ENCODE results near the gene C10orf95.
A peak's percentile ranks its signal among the peaks of the same experiment; 100 is the strongest.
"Not testable (repeated sequence)": the region's sequence is repeated elsewhere in the genome, so short reads cannot be mapped to it uniquely, and the experiment has no call there.

Gene C10orf95, protein sequence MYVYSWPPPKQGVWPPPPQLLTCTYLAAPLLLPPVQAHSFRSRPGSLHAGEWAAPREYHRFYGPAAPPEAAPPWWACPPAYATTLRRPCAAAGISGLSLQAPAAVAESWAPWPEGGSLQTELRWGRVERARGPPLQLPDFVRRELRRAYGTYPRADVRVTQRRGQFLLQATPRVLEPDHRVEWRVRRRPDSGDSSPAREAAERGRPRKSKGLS

DNA sequence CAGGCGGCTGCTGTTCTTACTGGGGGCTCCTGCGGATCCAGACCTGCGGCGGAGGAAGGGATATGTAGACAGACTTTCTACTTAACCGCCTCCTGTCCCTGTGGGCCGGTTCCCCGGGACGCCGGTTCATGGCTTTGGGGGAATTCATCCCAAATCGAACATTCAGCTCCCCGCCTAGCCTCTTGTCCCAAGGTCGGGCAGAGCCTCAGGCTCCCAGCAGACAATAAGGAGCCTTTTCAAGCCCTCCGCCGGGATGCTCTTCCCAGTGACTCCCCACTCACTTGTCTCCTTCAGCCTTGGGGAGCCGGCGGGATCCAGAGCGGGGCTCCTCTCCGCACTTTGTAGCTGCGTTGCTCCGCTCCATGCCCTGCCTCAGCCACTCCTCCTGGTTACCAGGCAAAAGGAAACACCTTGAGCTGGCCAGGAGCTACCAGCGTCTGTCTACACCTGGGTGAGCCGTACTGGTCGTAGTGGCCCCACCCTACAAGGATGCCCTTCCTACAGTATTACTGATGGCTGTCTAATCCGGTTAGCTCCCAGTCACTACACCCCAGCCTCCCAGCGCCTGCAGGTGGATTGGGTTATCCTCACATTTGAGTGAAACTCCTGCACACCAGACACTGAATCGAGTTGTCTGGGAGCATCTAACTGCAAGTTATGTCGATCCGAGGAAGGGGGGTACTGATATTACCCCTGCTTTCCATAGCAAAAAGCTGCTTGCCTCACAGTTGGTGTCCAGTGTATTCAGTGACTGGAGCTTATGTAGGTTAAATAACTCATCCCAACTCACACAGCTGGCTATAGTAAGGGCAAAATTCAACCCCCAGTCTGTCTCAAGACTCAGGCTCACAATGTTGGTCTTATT, at the start of gene C10orf95:
C10orf95 (minus strand) TSS at position 439 of the 865 bp plus-strand sequence. CDS start 450 bp downstream, outside the sequence.
- H3K27ac ChIP-seq (ENCODE audit: low read depth, low read length), result peak within 1 kb of the TSS; percentile 70; the same call in 1 of the 2 replicates

DNA sequence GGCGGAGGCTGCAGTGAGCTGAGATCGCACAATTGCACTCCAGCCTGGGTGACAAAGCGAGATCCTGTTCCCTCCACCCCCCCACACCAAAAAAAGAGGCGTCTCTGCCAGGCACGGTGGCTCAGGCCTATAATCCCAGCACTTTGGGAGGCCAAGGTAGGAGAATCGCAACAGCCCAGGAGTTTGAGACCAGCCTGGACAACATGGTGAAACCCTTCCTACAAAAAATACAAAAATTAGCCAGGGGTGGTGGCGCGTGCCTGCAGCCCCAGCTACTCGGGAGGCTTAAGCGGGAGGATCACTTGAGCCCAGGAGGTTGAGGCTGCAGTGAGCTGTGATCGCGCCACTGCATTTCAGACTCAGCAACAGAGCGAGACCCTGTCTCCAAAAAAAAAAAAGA, 49.3 kb upstream of the C10orf95 start:
- H3K27ac ChIP-seq (ENCODE audit: low read depth, low read length); H3K36me3 ChIP-seq (ENCODE audit: insufficient read depth, low read length); H3K27me3 ChIP-seq (ENCODE audit: insufficient read depth, low read length); H2AFZ ChIP-seq (ENCODE audit: low read length, unreplicated experiment): not testable (repeated sequence)
- H3K79me2 ChIP-seq (ENCODE audit: control insufficient read depth, insufficient read depth, low read length, unreplicated experiment), result peaks cover 69% of the 10 kb centered on the region
- peak overlapping the region; percentile 87 for H3K4me3 ChIP-seq (ENCODE audit: low read depth, low read length)
- H3K4me1 ChIP-seq (ENCODE audit: control insufficient read depth, insufficient read depth, low read length, unreplicated experiment), result peaks cover 20% of the 10 kb centered on the region

More for the DNA sequence above, at the start of gene C10orf95:
- Histone ChIP-seq H3K79me2 (ENCODE audit: control insufficient read depth, insufficient read depth, low read length, unreplicated experiment) (peaks cover 2% of the 10 kb centered on the region), H3K4me1 (ENCODE audit: control insufficient read depth, insufficient read depth, low read length, unreplicated experiment) (peaks cover 42% of the 10 kb centered on the region), H2AFZ (ENCODE audit: low read length, unreplicated experiment) (peak within 1 kb of the TSS; percentile 93), H3K4me3 (ENCODE audit: low read depth, low read length) (peak within 1 kb of the TSS; percentile 99), H3K36me3 (ENCODE audit: insufficient read depth, low read length) (no peaks in the 10 kb centered on the region), H3K27me3 (ENCODE audit: insufficient read depth, low read length) (no peaks in the 10 kb centered on the region)

DNA sequence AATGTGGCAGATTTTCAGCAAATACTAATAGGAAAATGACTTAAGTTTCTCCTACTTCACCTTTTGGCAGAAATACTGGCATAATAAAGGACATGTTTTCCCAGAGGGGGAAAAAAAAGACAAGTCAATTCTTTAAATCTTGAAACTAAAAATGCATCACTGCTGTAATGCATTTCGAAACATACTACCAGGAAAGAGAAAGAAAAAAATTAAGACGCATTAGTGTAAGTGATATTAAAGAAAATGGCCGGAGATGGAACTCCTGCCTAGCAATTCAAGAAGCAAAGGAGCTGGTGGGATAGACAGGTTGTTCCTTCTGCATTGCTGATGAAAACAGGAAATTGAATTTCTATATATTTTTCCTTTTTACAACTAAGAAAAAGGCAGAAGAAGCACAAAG, 48.0 kb upstream of the C10orf95 start:
- peaks cover 70% of the 10 kb centered on the region for H3K79me2 ChIP-seq (ENCODE audit: control insufficient read depth, insufficient read depth, low read length, unreplicated experiment)

DNA sequence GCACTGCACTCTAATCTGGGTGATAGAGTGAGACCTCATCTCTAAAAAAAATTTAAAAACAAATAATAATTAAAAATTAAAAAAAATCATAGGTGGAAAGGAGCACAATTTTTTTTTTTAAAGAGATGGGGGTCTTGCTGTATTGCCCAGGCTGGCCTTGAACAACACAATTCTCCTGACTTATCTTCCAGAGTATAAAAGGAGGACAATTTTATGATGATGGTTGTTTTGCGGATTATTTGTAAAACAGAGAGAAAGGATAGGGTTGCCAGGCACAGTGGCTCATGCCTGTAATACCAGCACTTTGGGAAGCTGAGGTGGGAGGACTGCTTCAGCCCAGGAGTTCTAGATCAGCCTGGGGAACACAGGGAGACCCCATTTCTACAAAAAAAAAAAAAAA, 46.2 kb upstream of the C10orf95 start:
- Histone ChIP-seq H3K27ac (ENCODE audit: low read depth, low read length) (no peak overlapping the region), H3K79me2 (ENCODE audit: control insufficient read depth, insufficient read depth, low read length, unreplicated experiment) (peaks cover 84% of the 10 kb centered on the region), H3K4me3 (ENCODE audit: low read depth, low read length) (no peak overlapping the region)

More for the DNA sequence above, 48.0 kb upstream of the C10orf95 start:
- Histone ChIP-seq H3K4me1 (ENCODE audit: control insufficient read depth, insufficient read depth, low read length, unreplicated experiment) (peaks cover 13% of the 10 kb centered on the region), H2AFZ (ENCODE audit: low read length, unreplicated experiment) (no peak overlapping the region), H3K27me3 (ENCODE audit: insufficient read depth, low read length) (no peaks in the 10 kb centered on the region), H3K36me3 (ENCODE audit: insufficient read depth, low read length) (0 out of 2 replicates have a peak, but pooled peaks cover 3% of the 10 kb centered on the region), H3K27ac (ENCODE audit: low read depth, low read length) (no peak overlapping the region), H3K4me3 (ENCODE audit: low read depth, low read length) (no peak overlapping the region)

DNA sequence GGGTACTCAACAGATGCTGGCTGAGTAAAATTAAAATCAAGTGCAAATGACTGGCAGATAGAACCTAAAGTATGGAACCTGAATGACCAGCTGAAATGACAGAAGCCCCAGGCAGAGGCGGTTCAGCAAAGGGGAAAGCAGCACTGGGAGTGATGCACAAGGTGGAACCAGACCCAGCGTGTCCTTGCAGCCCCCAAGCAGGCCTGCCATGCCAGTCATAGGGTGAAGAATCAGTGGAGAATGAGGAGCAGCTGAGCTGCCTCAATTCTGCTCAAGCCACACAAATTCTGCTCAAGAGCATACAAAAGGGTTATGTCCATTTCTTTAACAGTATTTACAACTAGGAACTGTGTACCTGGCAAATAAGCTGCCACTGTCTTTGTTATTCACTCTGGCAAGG, 42.4 kb upstream of the C10orf95 start:
- peaks cover 65% of the 10 kb centered on the region for H3K79me2 ChIP-seq (ENCODE audit: control insufficient read depth, insufficient read depth, low read length, unreplicated experiment)
- H3K27me3 ChIP-seq (ENCODE audit: insufficient read depth, low read length), result no peaks in the 10 kb centered on the region
- H3K4me3 ChIP-seq (ENCODE audit: low read depth, low read length), result no peak overlapping the region
- 0 out of 2 replicates have a peak, but pooled peaks cover 6% of the 10 kb centered on the region for H3K36me3 ChIP-seq (ENCODE audit: insufficient read depth, low read length)
- no peak overlapping the region for H3K27ac ChIP-seq (ENCODE audit: low read depth, low read length)
- H2AFZ ChIP-seq (ENCODE audit: low read length, unreplicated experiment), result no peak overlapping the region
- no peaks in the 10 kb centered on the region for H3K4me1 ChIP-seq (ENCODE audit: control insufficient read depth, insufficient read depth, low read length, unreplicated experiment)

More for the DNA sequence above, 46.2 kb upstream of the C10orf95 start:
- Histone ChIP-seq H2AFZ (ENCODE audit: low read length, unreplicated experiment) (no peak overlapping the region), H3K27me3 (ENCODE audit: insufficient read depth, low read length) (no peaks in the 10 kb centered on the region), H3K36me3 (ENCODE audit: insufficient read depth, low read length) (0 out of 2 replicates have a peak, but pooled peaks cover 3% of the 10 kb centered on the region), H3K4me1 (ENCODE audit: control insufficient read depth, insufficient read depth, low read length, unreplicated experiment) (peaks cover 13% of the 10 kb centered on the region)

DNA sequence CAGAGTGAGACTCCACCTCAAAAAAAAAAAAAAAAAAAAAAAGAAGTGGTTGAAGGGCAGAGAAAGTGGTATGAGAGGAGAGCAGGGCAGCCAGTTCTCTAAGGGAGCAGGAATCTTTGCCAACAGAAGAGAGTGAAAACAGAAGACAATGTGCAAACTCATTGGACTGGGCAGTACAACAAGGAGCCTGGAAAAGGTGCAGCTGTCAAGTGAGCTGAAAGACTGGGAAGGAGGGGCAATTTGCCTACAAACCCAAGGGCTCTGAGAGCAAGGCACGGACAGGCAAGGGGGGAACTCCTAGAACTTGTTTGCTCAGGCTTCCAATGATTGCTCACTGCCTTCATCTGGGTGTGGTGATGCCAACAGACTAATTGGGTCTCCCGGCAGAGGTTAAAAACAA, 41.6 kb upstream of the C10orf95 start:
- H2AFZ ChIP-seq (ENCODE audit: low read length, unreplicated experiment), result no peak overlapping the region
- no peak overlapping the region for H3K4me3 ChIP-seq (ENCODE audit: low read depth, low read length)
- H3K36me3 ChIP-seq (ENCODE audit: insufficient read depth, low read length), result peaks cover 8% of the 10 kb centered on the region; the same call in 1 of the 2 replicates
- no peak overlapping the region for H3K27ac ChIP-seq (ENCODE audit: low read depth, low read length)
- H3K79me2 ChIP-seq (ENCODE audit: control insufficient read depth, insufficient read depth, low read length, unreplicated experiment), result peaks cover 57% of the 10 kb centered on the region
- no peaks in the 10 kb centered on the region for H3K27me3 ChIP-seq (ENCODE audit: insufficient read depth, low read length)
- no peaks in the 10 kb centered on the region for H3K4me1 ChIP-seq (ENCODE audit: control insufficient read depth, insufficient read depth, low read length, unreplicated experiment)

DNA sequence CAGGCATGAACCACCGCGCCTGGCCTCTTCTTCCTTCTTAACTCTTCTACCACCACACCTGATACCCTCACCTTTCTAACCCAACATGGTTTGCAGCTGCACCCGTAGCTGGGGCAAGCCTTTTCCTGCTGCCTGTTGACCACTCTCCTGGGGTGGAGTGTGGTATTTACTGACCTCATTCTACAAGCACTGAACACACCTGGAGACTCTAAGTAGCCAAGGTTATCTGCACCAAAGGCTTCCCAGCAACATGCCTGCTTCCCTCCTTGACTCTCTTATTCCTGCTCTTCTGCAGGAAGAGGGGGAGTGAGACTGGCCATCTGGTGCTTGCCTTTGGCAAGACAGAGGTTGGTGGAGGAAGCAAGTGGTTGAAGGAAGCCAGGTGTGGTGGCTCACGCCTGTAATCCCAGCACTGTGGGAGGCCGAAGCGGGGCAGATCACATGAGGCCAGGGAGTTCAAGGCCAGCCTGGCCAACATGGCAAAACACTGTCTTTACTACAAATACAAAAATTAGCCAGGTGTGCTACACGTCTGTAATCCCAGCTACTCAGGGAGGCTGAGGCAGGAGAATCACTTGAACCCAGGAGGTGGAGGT, 41.1 kb upstream of the C10orf95 start:
- Histone ChIP-seq H3K27ac (ENCODE audit: low read depth, low read length) (no peak overlapping the region), H3K27me3 (ENCODE audit: insufficient read depth, low read length) (no peaks in the 10 kb centered on the region), H3K36me3 (ENCODE audit: insufficient read depth, low read length) (peaks cover 10% of the 10 kb centered on the region; the same call in 1 of the 2 replicates), H3K4me1 (ENCODE audit: control insufficient read depth, insufficient read depth, low read length, unreplicated experiment) (no peaks in the 10 kb centered on the region), H2AFZ (ENCODE audit: low read length, unreplicated experiment) (no peak overlapping the region), H3K79me2 (ENCODE audit: control insufficient read depth, insufficient read depth, low read length, unreplicated experiment) (peaks cover 52% of the 10 kb centered on the region), H3K4me3 (ENCODE audit: low read depth, low read length) (no peak overlapping the region)

DNA sequence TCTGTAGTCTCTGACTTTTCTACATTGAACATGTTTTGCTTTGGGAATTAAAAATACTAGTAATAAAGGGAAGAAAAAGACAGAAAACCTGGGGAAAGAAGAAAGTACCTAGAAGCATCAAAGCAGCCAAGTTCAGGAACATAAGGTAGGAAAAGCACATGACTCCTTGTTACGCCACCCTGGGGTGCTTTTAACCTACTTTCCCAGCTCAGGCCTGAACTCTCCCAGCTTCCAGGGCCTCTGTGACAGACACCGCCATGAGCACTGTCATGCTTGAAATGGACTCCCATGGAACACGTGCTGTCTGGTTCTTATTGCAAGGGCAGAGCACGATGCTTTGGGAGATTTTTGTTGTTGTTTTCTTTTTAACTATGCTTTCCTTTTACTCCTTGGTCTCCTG, 39.8 kb upstream of the C10orf95 start:
- peaks cover 8% of the 10 kb centered on the region; the same call in 1 of the 2 replicates for H3K36me3 ChIP-seq (ENCODE audit: insufficient read depth, low read length)

DNA sequence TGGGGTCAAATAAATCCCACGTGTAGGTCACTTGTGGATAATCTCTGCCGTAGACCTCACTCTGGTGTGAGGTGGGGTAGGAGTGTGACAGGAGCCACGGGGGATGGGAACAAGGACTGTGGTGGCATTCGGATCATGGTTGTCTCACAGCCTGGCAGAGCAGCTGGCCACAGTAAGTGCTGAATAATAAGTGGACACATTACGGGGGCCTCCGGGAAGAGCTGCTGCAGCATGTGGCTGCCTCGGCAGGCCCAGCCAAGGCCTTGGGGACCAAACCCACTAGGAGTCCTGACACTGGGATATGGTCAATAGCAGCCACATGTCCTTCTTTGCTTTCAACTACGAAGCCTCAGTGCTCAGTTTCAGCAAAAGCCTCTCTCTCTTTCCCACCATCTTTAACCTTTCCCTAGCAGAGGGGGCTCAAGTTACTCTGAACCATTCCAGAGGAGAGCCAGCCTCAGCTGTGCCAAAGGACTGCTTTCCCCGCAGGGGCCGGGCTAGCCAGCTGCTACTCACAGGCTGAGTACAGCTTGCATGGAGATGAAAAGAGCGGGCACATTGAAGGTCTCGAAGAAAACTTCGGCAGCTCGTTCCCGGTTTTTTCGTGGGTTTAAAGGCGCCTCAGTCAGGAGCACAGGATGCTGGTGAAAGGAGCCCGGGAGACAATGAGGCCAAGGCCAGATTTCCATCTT, 33.9 kb upstream of the C10orf95 start:
- H3K27me3 ChIP-seq (ENCODE audit: insufficient read depth, low read length), result no peaks in the 10 kb centered on the region
- H2AFZ ChIP-seq (ENCODE audit: low read length, unreplicated experiment), result no peak overlapping the region
- H3K79me2 ChIP-seq (ENCODE audit: control insufficient read depth, insufficient read depth, low read length, unreplicated experiment), result no peaks in the 10 kb centered on the region
- H3K36me3 ChIP-seq (ENCODE audit: insufficient read depth, low read length), result peaks cover 12% of the 10 kb centered on the region; the same call in 1 of the 2 replicates
- no peak overlapping the region for H3K27ac ChIP-seq (ENCODE audit: low read depth, low read length)
- H3K4me3 ChIP-seq (ENCODE audit: low read depth, low read length), result no peak overlapping the region
- H3K4me1 ChIP-seq (ENCODE audit: control insufficient read depth, insufficient read depth, low read length, unreplicated experiment), result no peaks in the 10 kb centered on the region

More for the DNA sequence above, 39.8 kb upstream of the C10orf95 start:
- Histone ChIP-seq H3K79me2 (ENCODE audit: control insufficient read depth, insufficient read depth, low read length, unreplicated experiment) (peaks cover 39% of the 10 kb centered on the region), H3K4me1 (ENCODE audit: control insufficient read depth, insufficient read depth, low read length, unreplicated experiment) (no peaks in the 10 kb centered on the region), H2AFZ (ENCODE audit: low read length, unreplicated experiment) (no peak overlapping the region), H3K27me3 (ENCODE audit: insufficient read depth, low read length) (no peaks in the 10 kb centered on the region), H3K4me3 (ENCODE audit: low read depth, low read length) (no peak overlapping the region), H3K27ac (ENCODE audit: low read depth, low read length) (no peak overlapping the region)

DNA sequence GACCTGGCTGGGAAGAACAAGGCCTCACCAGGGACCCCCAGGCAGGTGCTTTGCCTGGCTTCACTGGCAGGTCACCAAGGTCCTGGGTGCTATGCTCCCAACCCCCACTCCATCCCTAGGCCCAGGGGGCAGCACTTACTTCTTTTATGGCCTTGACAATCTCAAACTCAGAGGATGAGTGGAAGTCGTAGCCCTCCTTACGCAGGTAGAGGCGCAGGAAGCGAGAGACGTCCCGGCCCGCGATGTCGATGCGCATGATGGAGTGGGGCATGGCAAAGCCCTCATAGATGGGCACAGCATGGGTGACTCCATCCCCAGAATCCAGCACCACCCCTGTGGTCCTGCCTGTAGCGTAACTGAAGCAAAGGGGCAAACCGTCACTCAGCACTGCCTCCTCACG, 32.7 kb upstream of the C10orf95 start:
- Histone ChIP-seq H3K27me3 (ENCODE audit: insufficient read depth, low read length) (no peaks in the 10 kb centered on the region), H3K36me3 (ENCODE audit: insufficient read depth, low read length) (peaks cover 11% of the 10 kb centered on the region; the same call in 1 of the 2 replicates), H3K4me3 (ENCODE audit: low read depth, low read length) (no peak overlapping the region), H3K4me1 (ENCODE audit: control insufficient read depth, insufficient read depth, low read length, unreplicated experiment) (no peaks in the 10 kb centered on the region), H3K27ac (ENCODE audit: low read depth, low read length) (no peak overlapping the region), H2AFZ (ENCODE audit: low read length, unreplicated experiment) (no peak overlapping the region), H3K79me2 (ENCODE audit: control insufficient read depth, insufficient read depth, low read length, unreplicated experiment) (no peaks in the 10 kb centered on the region)

All from ACC112 (cell line).